B cell (primary cell): ENCODE measurements around the gene GIMAP5. TPM values are rescaled to one million over a fixed set of nuclear protein-coding genes. Genes with fewer than 3 reads are reported as not detected.

Source experiments
- ATAC-seq: fragments of 200-7000 bp; cut with Tn5 transposase; one replicate; pipeline ENCODE4 v1.10.0; 2021; ENCODE audit warnings: low read depth, mild to moderate bottlenecking, moderate number of reproducible peaks, moderate library complexity
- CTCF ChIA-PET: fragments of 350-600 bp; sonication (Branson Sonifier 250); formaldehyde crosslinking; loops from one replicate; lab custom pipeline; 2021; ENCODE audit warnings: antibody characterized with exemption, inconsistent platforms; lab: Charles Lee
- POLR2A ChIA-PET: fragments of 350-600 bp; sonication (Branson Sonifier 250); formaldehyde crosslinking; loops from one replicate; lab custom pipeline; 2021; ENCODE audit warnings: antibody characterized with exemption; lab: Charles Lee
- DNase-seq: peaks from one replicate; pipeline ENCODE4 v3.0.0; 2013
- H2AFZ ChIP-seq: 2 replicates; pipeline ENCODE4 v1.6.1; 2012; ENCODE audit warnings: mild to moderate bottlenecking, low read depth, low read length; ENCODE audit not compliant: insufficient read depth, poor library complexity, severe bottlenecking
- H3K27ac ChIP-seq, 2 donors: 1 replicate in 1 of 2; 2 replicates in 1 of 2; pipeline ENCODE4 v1.5.1; 2012 to 2013; ENCODE audit warnings: low read length in 2 of 2, mild to moderate bottlenecking in 2 of 2, moderate library complexity in 1 of 2
- H3K27me3 ChIP-seq, 4 experiments: fragments of 200-600 bp in 1 of 4; sonication (generic) in 1 of 4; replicated peaks in 1 of 4; 1 replicate in 2 of 4; 2 replicates in 2 of 4; pipeline versions ENCODE4 v1.6.1 to v1.7.0; 2013 to 2016; ENCODE audit warnings: low read length in 3 of 4, mild to moderate bottlenecking in 2 of 4, mixed read lengths in 1 of 4, moderate library complexity in 1 of 4; ENCODE audit not compliant: insufficient read depth in 4 of 4, control insufficient read depth in 3 of 4; ENCODE audit errors: control extremely low read depth in 1 of 4
- H3K36me3 ChIP-seq, 2 experiments: replicated peaks in 1 of 2; 1 replicate in 1 of 2; 2 replicates in 1 of 2; pipeline versions ENCODE4 v1.6.1 to v1.7.1; 2013; ENCODE audit warnings: low read length in 1 of 2; ENCODE audit not compliant: insufficient read depth in 2 of 2, control insufficient read depth in 1 of 2; ENCODE audit errors: control extremely low read depth in 1 of 2, extremely low read depth in 1 of 2
- H3K4me1 ChIP-seq, 2 donors: fragments of 200-600 bp in 1 of 2; sonication (generic) in 1 of 2; 1 replicate in 1 of 2; 2 replicates in 1 of 2; pipeline versions ENCODE4 v1.5.1 to v1.6.1; 2013 to 2017; ENCODE audit warnings: low read length in 2 of 2; ENCODE audit not compliant: control insufficient read depth in 2 of 2, insufficient read depth in 2 of 2
- H3K4me2 ChIP-seq: replicated peaks from 2 replicates; pipeline ENCODE3; 2012; ENCODE audit warnings: mild to moderate bottlenecking, low read depth, low read length; ENCODE audit not compliant: poor library complexity, severe bottlenecking
- H3K4me3 ChIP-seq, 5 experiments: fragments of 200-600 bp in 1 of 5; sonication (generic) in 1 of 5; 1 replicate in 3 of 5; 2 replicates in 2 of 5; pipeline versions ENCODE4 v1.5.1 to v1.7.0; 2011 to 2016; ENCODE audit warnings: low read length in 4 of 5, mild to moderate bottlenecking in 4 of 5, low read depth in 2 of 5, control low read depth in 1 of 5, moderate library complexity in 1 of 5; ENCODE audit not compliant: insufficient read depth in 1 of 5; ENCODE audit errors: control extremely low read depth in 1 of 5, extremely low read depth in 1 of 5
- H3K79me2 ChIP-seq: fragments of 200-600 bp; sonication (generic); one replicate; pipeline ENCODE4 v1.6.0; 2016; ENCODE audit warnings: low read length; ENCODE audit not compliant: control insufficient read depth, insufficient read depth
- H3K9ac ChIP-seq: fragments of 200-600 bp; sonication (generic); 2 replicates; pipeline ENCODE4 v1.6.1; 2017; ENCODE audit warnings: mild to moderate bottlenecking, low read length, moderate library complexity
- H3K9me3 ChIP-seq, 3 donors: one replicate each; pipeline versions ENCODE4 v1.6.1 to v1.7.1; 2013; ENCODE audit warnings: low read length in 2 of 3; ENCODE audit not compliant: control insufficient read depth in 2 of 3, insufficient read depth in 1 of 3; ENCODE audit errors: control extremely low read depth in 1 of 3
- H4K20me1 ChIP-seq: 2 replicates; pipeline ENCODE4 v1.6.0; 2012; ENCODE audit warnings: mild to moderate bottlenecking, low read length; ENCODE audit not compliant: insufficient read depth, control insufficient read depth, poor library complexity, severe bottlenecking
- H3K27ac Mint-ChIP-seq: one replicate; pipeline ENCODE4 v1.8.0; 2021; ENCODE audit warnings: mixed read lengths
- H3K27me3 Mint-ChIP-seq: one replicate; pipeline ENCODE4 v1.8.0; 2021; ENCODE audit warnings: mixed read lengths
- H3K4me1 Mint-ChIP-seq: one replicate; pipeline ENCODE4 v1.8.0; 2021; ENCODE audit warnings: mixed read lengths
- H3K4me3 Mint-ChIP-seq: one replicate; pipeline ENCODE4 v1.8.0; 2021; ENCODE audit warnings: mixed read lengths
- H3K9me3 Mint-ChIP-seq: one replicate; pipeline ENCODE4 v1.8.0; 2022; ENCODE audit warnings: mixed read lengths; ENCODE audit not compliant: insufficient read depth
- CTCF ChIP-seq: fragments of 200-600 bp; IDR thresholded peaks from one replicate; pipeline ENCODE4 v1.8.0; 2022; ENCODE audit warnings: antibody characterized with exemption, mild to moderate bottlenecking
- EZH2 ChIP-seq: IDR thresholded peaks from 2 replicates; pipeline ENCODE4 v1.6.1; 2012; ENCODE audit warnings: borderline replicate concordance, low read depth, mild to moderate bottlenecking, moderate library complexity, low read length; ENCODE audit not compliant: insufficient read depth, poor library complexity, severe bottlenecking
- WGBS: methylation state at CpG from one replicate; pipeline ENCODE4 v1.1.5; 2013; ENCODE audit warnings: missing lambda C conversion rate; ENCODE audit not compliant: insufficient coverage; 5-methylcytosine and 5-hydroxymethylcytosine counted together
- intact Hi-C: fragments of 100-400 bp; cut with micrococcal nuclease; formaldehyde crosslinking; loops from one replicate; pipeline ENCODE4 v1.10.0; 2022
- polyA plus RNA-seq: library from polyadenylated mRNA; depleted of rRNA; stranded (reverse); fragments of >200 nt; gene quantifications from 2 replicates; pipeline ENCODE4 v1.2.3, GENCODE V29; 2012
- total RNA-seq, 2 donors: library from RNA; stranded (reverse); fragments of 120-200 nt in 1 of 2; gene quantifications; 1 replicate in 1 of 2; 2 replicates in 1 of 2; pipeline versions ENCODE4 v1.2.3 to v1.2.4, GENCODE V29; 2013 to 2022

Gene GIMAP5
- total and polyA plus RNA-seq, 2 donors (not counting 1 experiment from before 2014, with no cell fraction given), result 0.27 to 0.40 TPM

- Histone ChIP-seq H3K36me3 (no peaks in the 10 kb centered on the region), H4K20me1 (no peaks in the 10 kb centered on the region), H3K4me3 (no peak overlapping the region), H3K4me2 (no peak overlapping the region), H3K4me1 (peaks cover 0 to 8% of the 10 kb centered on the region in 2 donors), H3K9ac (no peak overlapping the region), H2AFZ (no peak overlapping the region), H3K27me3 (peaks cover 0 to 2% (median 0%) of the 10 kb centered on the region in 4 experiments), H3K9me3 (no peaks in the 10 kb centered on the region), H3K79me2 (no peaks in the 10 kb centered on the region), H3K27ac (no peak overlapping the region)
- no peak for ATAC-seq
- no peaks in the 10 kb centered on the region for H3K9me3 Mint-ChIP-seq
- WGBS, result 82% methylated on average over 7 of the region's 9 CpGs
- POLR2A ChIA-PET, result no interaction called here
- no peak overlapping the region for H3K4me3 Mint-ChIP-seq
- H3K27me3 Mint-ChIP-seq, result peaks cover 7% of the 10 kb centered on the region
- TF ChIP-seq CTCF, result no peak
- TF ChIP-seq EZH2, result no peak
- no peak for DNase-seq
- intact Hi-C loops, result no loop called here
- H3K27ac Mint-ChIP-seq, result no peak overlapping the region
- peaks cover 8% of the 10 kb centered on the region for H3K4me1 Mint-ChIP-seq
- CTCF ChIA-PET, result interaction anchor here (1.1 kb wide), 1 partner anchor 10 kb away, joined by 4 read pairs; no protein-coding TSS in a partner anchor
These were observed 51.5 kb downstream of the GIMAP5 start for GRCh38 chr7:150788474-150789269.

GRCh38 chr7:150790416-150791075 lies 53.3 kb downstream of the GIMAP5 start:
- peaks cover 7% of the 10 kb centered on the region for H3K27me3 Mint-ChIP-seq
- ChIA-PET POLR2A (no interaction called here), CTCF (no interaction called here)
- no peak overlapping the region for H3K27ac ChIP-seq
- H3K27ac Mint-ChIP-seq, result no peak overlapping the region
- H3K27me3 ChIP-seq, result peaks cover 0 to 3% (median 1%) of the 10 kb centered on the region in 4 experiments
- WGBS, result 97% methylated on average over 6 of the region's 9 CpGs
- H3K4me1 Mint-ChIP-seq, result peaks cover 8% of the 10 kb centered on the region
- no peaks in the 10 kb centered on the region for H3K36me3 ChIP-seq
- no peaks in the 10 kb centered on the region for H3K9me3 ChIP-seq
- no peaks in the 10 kb centered on the region for H3K79me2 ChIP-seq
- no peak overlapping the region for H3K4me3 Mint-ChIP-seq
- H3K4me2 ChIP-seq, result no peak overlapping the region
- TF ChIP-seq EZH2, result no peak
- TF ChIP-seq CTCF, result no peak
- DNase-seq (no peak), ATAC-seq (no peak)
- H3K9me3 Mint-ChIP-seq, result no peaks in the 10 kb centered on the region
- intact Hi-C loops, result no loop called here
- H2AFZ ChIP-seq, result no peak overlapping the region
- H3K4me1 ChIP-seq, result peaks cover 0 to 8% of the 10 kb centered on the region in 2 donors
- no peaks in the 10 kb centered on the region for H4K20me1 ChIP-seq
- H3K4me3 ChIP-seq, result no peak overlapping the region
- H3K9ac ChIP-seq, result no peak overlapping the region
